Ishikawa (cell line): ENCODE data around the gene STIMATE.

Experiments used
- CREB1 ChIP-seq: IDR thresholded peaks from 2 replicates; pipeline ENCODE4 v1.6.1; 2012; ENCODE audit warnings: low read depth
- EP300 ChIP-seq: IDR thresholded peaks from 2 replicates; pipeline ENCODE4 v1.6.1; 2012; ENCODE audit warnings: borderline replicate concordance
- MAX ChIP-seq: IDR thresholded peaks from 2 replicates; pipeline ENCODE4 v1.6.1; 2012
- NFIC ChIP-seq: IDR thresholded peaks from 2 replicates; pipeline ENCODE4 v1.6.1; 2012
- RAD21 ChIP-seq: IDR thresholded peaks from 2 replicates; pipeline ENCODE4 v1.6.1; 2012; ENCODE audit warnings: low read depth
- REST ChIP-seq: IDR thresholded peaks from 2 replicates; pipeline ENCODE4 v1.6.1; 2012; ENCODE audit warnings: low read depth, mild to moderate bottlenecking
- TAF1 ChIP-seq: IDR thresholded peaks from 2 replicates; pipeline ENCODE4 v1.6.1; 2012; ENCODE audit warnings: low read depth, mild to moderate bottlenecking
- TEAD4 ChIP-seq: IDR thresholded peaks from 2 replicates; pipeline ENCODE4 v1.6.1; 2012

GRCh38 chr3:52923963-52924362 lies 26.6 kb upstream of the STIMATE start:
- TF ChIP-seq CREB1: no peak
- TF ChIP-seq EP300: no peak
- no peak for TF ChIP-seq RAD21
- no peak for TF ChIP-seq REST
- TF ChIP-seq TEAD4: no peak
- TF ChIP-seq NFIC: no peak
- TF ChIP-seq TAF1: no peak
- no peak for TF ChIP-seq MAX
